NT2/D1 (cell line): ENCODE measurements around the gene ADK.

Experiments used
- DNase-seq: peaks from one replicate; pipeline ENCODE4 v3.0.0-alpha.2; 2011; ENCODE audit warnings: low read depth, low spot score
- H3K27me3 ChIP-seq: 2 replicates; pipeline ENCODE4 v1.6.0; 2011; ENCODE audit warnings: mild to moderate bottlenecking; ENCODE audit not compliant: insufficient read length, insufficient read depth
- H3K36me3 ChIP-seq: 2 replicates; pipeline ENCODE4 v1.6.1; 2011; ENCODE audit warnings: mild to moderate bottlenecking, low read length, mixed read lengths; ENCODE audit not compliant: insufficient read depth, insufficient read length
- H3K4me1 ChIP-seq: 2 replicates; pipeline ENCODE4 v1.5.1; 2011; ENCODE audit not compliant: insufficient read depth, insufficient read length
- H3K4me3 ChIP-seq: 2 replicates; pipeline ENCODE4 v1.5.1; 2011; ENCODE audit warnings: low read depth; ENCODE audit not compliant: insufficient read length
- H3K9ac ChIP-seq: 2 replicates; pipeline ENCODE4 v1.6.0; 2011; ENCODE audit warnings: low read depth; ENCODE audit not compliant: insufficient read length
- H3K9me3 ChIP-seq: 2 replicates; pipeline ENCODE4 v1.5.1; 2011; ENCODE audit warnings: mild to moderate bottlenecking, low read length; ENCODE audit not compliant: insufficient read depth
- SUZ12 ChIP-seq: IDR thresholded peaks from 2 replicates; pipeline ENCODE4 v1.6.1; 2011; ENCODE audit not compliant: insufficient read length, insufficient read depth; ENCODE audit errors: extremely low read depth
- YY1 ChIP-seq: IDR thresholded peaks from 2 replicates; pipeline ENCODE4 v1.6.1; 2011; ENCODE audit not compliant: insufficient read length, insufficient read depth
- ZNF274 ChIP-seq: IDR thresholded peaks from 2 replicates; pipeline ENCODE4 v1.6.1; 2011; ENCODE audit warnings: mild to moderate bottlenecking, low read depth, low read length

The ADK gene

GRCh38 chr10:74418285-74418872, 267.4 kb downstream of the ADK start:
- DNase-seq, result no peak
- no peak overlapping the region for H3K9ac ChIP-seq
- no peaks in the 10 kb centered on the region for H3K36me3 ChIP-seq
- H3K9me3 ChIP-seq, result no peaks in the 10 kb centered on the region
- no peaks in the 10 kb centered on the region for H3K27me3 ChIP-seq
- no peak overlapping the region for H3K4me3 ChIP-seq
- H3K4me1 ChIP-seq, result no peaks in the 10 kb centered on the region
- no peak for TF ChIP-seq ZNF274
- no peak for TF ChIP-seq SUZ12
- no peak for TF ChIP-seq YY1

GRCh38 chr10:74419491-74419951, 268.5 kb downstream of the ADK start:
- Histone ChIP-seq H3K36me3 (no peaks in the 10 kb centered on the region), H3K27me3 (no peaks in the 10 kb centered on the region), H3K4me1 (no peaks in the 10 kb centered on the region), H3K9ac (no peak overlapping the region), H3K4me3 (no peak overlapping the region), H3K9me3 (no peaks in the 10 kb centered on the region)
- DNase-seq, result no peak
- no peak for TF ChIP-seq ZNF274
- no peak for TF ChIP-seq YY1
- TF ChIP-seq SUZ12, result no peak

- Histone ChIP-seq H3K9me3 (no peaks in the 10 kb centered on the region), H3K36me3 (no peaks in the 10 kb centered on the region), H3K4me1 (no peaks in the 10 kb centered on the region), H3K9ac (no peak overlapping the region), H3K4me3 (no peak overlapping the region), H3K27me3 (no peaks in the 10 kb centered on the region)
- DNase-seq, result no peak
- TF ChIP-seq YY1 (no peak), ZNF274 (no peak), SUZ12 (no peak)
Measured at GRCh38 chr10:74419958-74420375, 268.9 kb downstream of the ADK start.

- no peak for DNase-seq
- Histone ChIP-seq H3K36me3 (no peaks in the 10 kb centered on the region), H3K27me3 (no peaks in the 10 kb centered on the region), H3K4me1 (no peaks in the 10 kb centered on the region), H3K9ac (no peak overlapping the region), H3K9me3 (no peaks in the 10 kb centered on the region), H3K4me3 (no peak overlapping the region)
- no peak for TF ChIP-seq SUZ12
- no peak for TF ChIP-seq YY1
- TF ChIP-seq ZNF274, result no peak
Measured at GRCh38 chr10:74424565-74424964, 273.5 kb downstream of the ADK start.

GRCh38 chr10:74425456-74426001, 274.5 kb downstream of the ADK start:
- no peak for DNase-seq
- no peaks in the 10 kb centered on the region for H3K36me3 ChIP-seq
- no peaks in the 10 kb centered on the region for H3K9me3 ChIP-seq
- no peak for TF ChIP-seq SUZ12
- TF ChIP-seq YY1, result no peak
- TF ChIP-seq ZNF274, result no peak
- no peaks in the 10 kb centered on the region for H3K27me3 ChIP-seq
- H3K4me3 ChIP-seq, result no peak overlapping the region
- H3K4me1 ChIP-seq, result no peaks in the 10 kb centered on the region
- H3K9ac ChIP-seq, result no peak overlapping the region

- Histone ChIP-seq H3K9me3 (no peaks in the 10 kb centered on the region), H3K9ac (no peak overlapping the region), H3K36me3 (no peaks in the 10 kb centered on the region), H3K4me1 (no peaks in the 10 kb centered on the region), H3K27me3 (no peaks in the 10 kb centered on the region), H3K4me3 (no peak overlapping the region)
- TF ChIP-seq YY1 (no peak), ZNF274 (no peak), SUZ12 (no peak)
- no peak for DNase-seq
Measured at GRCh38 chr10:74431816-74432215, 280.8 kb downstream of the ADK start.

- TF ChIP-seq YY1 (no peak), ZNF274 (no peak), SUZ12 (no peak)
- Histone ChIP-seq H3K4me3 (no peak overlapping the region), H3K9me3 (no peaks in the 10 kb centered on the region), H3K27me3 (no peaks in the 10 kb centered on the region), H3K36me3 (no peaks in the 10 kb centered on the region), H3K9ac (no peak overlapping the region), H3K4me1 (no peaks in the 10 kb centered on the region)
- no peak for DNase-seq
Measured at GRCh38 chr10:74432841-74433594, 282.0 kb downstream of the ADK start.
